ENCODE results near the gene FIBIN.
"Not testable (repeated sequence)": the region's sequence is repeated elsewhere in the genome, so short reads cannot be mapped to it uniquely, and the experiment has no call there.

- not testable (repeated sequence) for TF ChIP-seq CTCF, POLR2A (IDR thresholded peaks at IDR 0.05)
These were observed 7.3 kb downstream of the FIBIN start for GRCh38 chr11:27001136-27001730.

Data from Peyer's patch (tissue), 4 donors.